ENCODE results near the gene SLTM.
A peak's percentile ranks its signal among the peaks of the same experiment; 100 is the strongest.

SLTM gene

DNA sequence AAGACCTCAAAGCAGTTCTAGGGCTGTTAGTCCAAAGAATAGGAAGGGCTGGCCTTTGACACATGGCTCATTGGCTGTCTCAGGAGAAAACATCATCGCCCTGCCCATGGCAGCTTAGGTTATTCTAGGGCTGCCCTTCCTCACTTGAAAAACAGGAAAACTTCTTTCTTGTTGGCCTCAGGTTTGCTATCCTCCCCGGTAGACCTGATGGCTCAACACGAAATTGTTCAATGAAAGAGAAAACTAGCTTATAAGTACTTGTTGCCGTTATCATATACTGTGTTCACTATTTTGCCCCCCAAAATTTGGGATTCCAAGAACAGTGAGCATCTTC lies 602 bp upstream of the SLTM start:
- H3K36me3 ChIP-seq (replicated peaks; ENCODE audit: insufficient read depth, low read length): 0 out of 2 replicates have a peak, but pooled peaks cover under 1% of the 10 kb centered on the region
- H2AFZ ChIP-seq (ENCODE audit: low read length): peak overlapping the region; percentile 81
- no peaks in the 10 kb centered on the region for H3K27me3 ChIP-seq (replicated peaks; ENCODE audit: insufficient read depth, low read length)
- peak overlapping the region; percentile 70 for H3K4me2 ChIP-seq (ENCODE audit: low read depth, low read length)
- peaks cover 23% of the 10 kb centered on the region for H3F3A ChIP-seq (ENCODE audit: insufficient read depth, low read length)
- no peaks in the 10 kb centered on the region for H3K9me3 ChIP-seq (replicated peaks; ENCODE audit: insufficient read depth, low read length)
- no peaks in the 10 kb centered on the region for H3K9me2 ChIP-seq (replicated peaks; ENCODE audit: insufficient read depth, low read length)
- peaks cover 7% of the 10 kb centered on the region; the same call in 1 of the 2 replicates for H4K20me1 ChIP-seq (ENCODE audit: insufficient read depth, low read length)
- peak overlapping the region; percentile 98 for H3K9ac ChIP-seq (ENCODE audit: low read length)
- peaks cover 37% of the 10 kb centered on the region for H3K79me2 ChIP-seq (ENCODE audit: low read length)
- TF ChIP-seq, protein P1, sequence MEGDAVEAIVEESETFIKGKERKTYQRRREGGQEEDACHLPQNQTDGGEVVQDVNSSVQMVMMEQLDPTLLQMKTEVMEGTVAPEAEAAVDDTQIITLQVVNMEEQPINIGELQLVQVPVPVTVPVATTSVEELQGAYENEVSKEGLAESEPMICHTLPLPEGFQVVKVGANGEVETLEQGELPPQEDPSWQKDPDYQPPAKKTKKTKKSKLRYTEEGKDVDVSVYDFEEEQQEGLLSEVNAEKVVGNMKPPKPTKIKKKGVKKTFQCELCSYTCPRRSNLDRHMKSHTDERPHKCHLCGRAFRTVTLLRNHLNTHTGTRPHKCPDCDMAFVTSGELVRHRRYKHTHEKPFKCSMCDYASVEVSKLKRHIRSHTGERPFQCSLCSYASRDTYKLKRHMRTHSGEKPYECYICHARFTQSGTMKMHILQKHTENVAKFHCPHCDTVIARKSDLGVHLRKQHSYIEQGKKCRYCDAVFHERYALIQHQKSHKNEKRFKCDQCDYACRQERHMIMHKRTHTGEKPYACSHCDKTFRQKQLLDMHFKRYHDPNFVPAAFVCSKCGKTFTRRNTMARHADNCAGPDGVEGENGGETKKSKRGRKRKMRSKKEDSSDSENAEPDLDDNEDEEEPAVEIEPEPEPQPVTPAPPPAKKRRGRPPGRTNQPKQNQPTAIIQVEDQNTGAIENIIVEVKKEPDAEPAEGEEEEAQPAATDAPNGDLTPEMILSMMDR (IDR thresholded peaks at IDR 0.05; ENCODE audit: low read length): no peak
- TF ChIP-seq EZH2 (optimal IDR thresholded peaks at IDR 0.05; ENCODE audit: low read depth, low read length) (no peak), EZH2phosphoT487 (IDR thresholded peaks at IDR 0.05; ENCODE audit: low read length) (no peak)
- peak overlapping the region; percentile 75 for H3K4me3 ChIP-seq (ENCODE audit: low read length)
- H3K27ac ChIP-seq (ENCODE audit: low read length): peak overlapping the region; percentile 99
- H3K4me1 ChIP-seq (ENCODE audit: low read length): peaks cover 12% of the 10 kb centered on the region
- DNase-seq: no peak

DNA sequence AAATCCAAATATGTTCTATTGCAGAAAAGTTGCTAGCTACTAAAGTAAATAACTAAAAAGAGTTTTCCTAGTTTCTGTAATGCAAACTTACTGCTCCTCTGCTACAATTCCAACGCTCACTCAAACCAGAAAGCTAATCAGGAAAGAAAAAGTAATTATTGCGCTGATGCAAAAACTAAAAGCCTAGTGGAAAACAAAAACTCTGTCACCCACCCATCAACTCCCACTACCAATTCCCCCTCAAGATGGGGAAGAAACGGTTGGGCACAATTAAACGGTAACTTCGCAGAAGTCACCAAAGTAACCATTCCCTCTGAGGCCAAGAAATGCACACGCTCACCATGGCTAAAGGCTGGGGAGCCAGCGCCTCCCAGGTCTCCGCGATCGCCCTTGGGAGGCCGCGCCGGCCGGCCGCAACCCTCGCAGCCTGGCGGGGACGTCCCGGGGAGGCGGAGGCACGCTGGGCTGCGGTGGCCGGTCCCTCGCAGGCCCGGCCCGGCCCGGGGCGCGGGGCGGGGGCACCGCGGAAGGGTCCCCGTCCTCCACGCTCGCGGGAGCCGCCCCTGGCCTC lies 684 bp downstream of the SLTM start:
- H3K9ac ChIP-seq (ENCODE audit: low read length): peak overlapping the region; percentile 98
- H3F3A ChIP-seq (ENCODE audit: insufficient read depth, low read length): peaks cover 23% of the 10 kb centered on the region
- H3K27me3 ChIP-seq (replicated peaks; ENCODE audit: insufficient read depth, low read length): no peaks in the 10 kb centered on the region
- peak; percentile 16 for DNase-seq
- peaks cover 12% of the 10 kb centered on the region for H3K4me1 ChIP-seq (ENCODE audit: low read length)
- H2AFZ ChIP-seq (ENCODE audit: low read length): peak overlapping the region; percentile 69
- peak overlapping the region; percentile 99 for H3K27ac ChIP-seq (ENCODE audit: low read length)
- no peaks in the 10 kb centered on the region for H3K9me2 ChIP-seq (replicated peaks; ENCODE audit: insufficient read depth, low read length)
- H3K79me2 ChIP-seq (ENCODE audit: low read length): peaks cover 50% of the 10 kb centered on the region
- peak overlapping the region; percentile 75 for H3K4me3 ChIP-seq (ENCODE audit: low read length)
- peaks cover 11% of the 10 kb centered on the region; the same call in 1 of the 2 replicates for H3K36me3 ChIP-seq (replicated peaks; ENCODE audit: insufficient read depth, low read length)
- peak overlapping the region; percentile 82 for H3K4me2 ChIP-seq (ENCODE audit: low read depth, low read length)
- H4K20me1 ChIP-seq (ENCODE audit: insufficient read depth, low read length): peaks cover 7% of the 10 kb centered on the region; the same call in 1 of the 2 replicates
- TF ChIP-seq EZH2 (optimal IDR thresholded peaks at IDR 0.05; ENCODE audit: low read depth, low read length) (no peak), EZH2phosphoT487 (IDR thresholded peaks at IDR 0.05; ENCODE audit: low read length) (no peak)
- TF ChIP-seq, protein P1 (IDR thresholded peaks at IDR 0.05; ENCODE audit: low read length): no peak
- H3K9me3 ChIP-seq (replicated peaks; ENCODE audit: insufficient read depth, low read length): no peaks in the 10 kb centered on the region

DNA sequence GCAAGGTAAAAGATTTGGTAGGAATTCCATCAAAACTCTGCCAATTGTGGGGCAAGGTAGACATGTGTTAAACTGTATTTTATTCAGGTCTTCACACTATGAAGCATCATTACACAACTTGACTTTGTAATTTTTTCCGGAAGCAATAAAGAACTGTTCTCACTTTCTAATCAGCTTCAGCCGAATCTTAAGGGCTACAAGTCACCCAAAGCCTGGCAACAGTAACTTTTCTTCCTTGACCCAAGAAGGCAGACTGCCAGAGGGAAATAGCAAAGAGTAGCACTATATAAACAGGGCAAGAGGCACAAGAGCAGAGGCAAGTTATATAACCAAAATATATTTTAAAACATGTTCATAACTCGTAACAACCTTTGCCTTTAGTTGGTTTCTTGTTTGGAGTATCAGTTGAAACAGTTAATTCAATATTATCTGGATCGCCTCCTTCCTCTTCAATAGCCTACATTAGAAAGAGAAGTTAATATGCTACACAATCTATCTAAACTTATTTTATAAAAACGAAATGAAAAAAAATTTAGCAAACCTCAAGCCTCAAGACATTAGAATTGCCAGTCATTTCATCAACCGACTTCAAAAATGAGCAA lies 1.4 kb downstream of the SLTM start:
- Histone ChIP-seq H4K20me1 (ENCODE audit: insufficient read depth, low read length) (peaks cover 7% of the 10 kb centered on the region; the same call in 1 of the 2 replicates), H3K4me2 (ENCODE audit: low read depth, low read length) (peak overlapping the region; percentile 82), H3K36me3 (replicated peaks; ENCODE audit: insufficient read depth, low read length) (peaks cover 11% of the 10 kb centered on the region; the same call in 1 of the 2 replicates), H3K79me2 (ENCODE audit: low read length) (peaks cover 57% of the 10 kb centered on the region), H3K27me3 (replicated peaks; ENCODE audit: insufficient read depth, low read length) (no peaks in the 10 kb centered on the region), H3K9me3 (replicated peaks; ENCODE audit: insufficient read depth, low read length) (no peaks in the 10 kb centered on the region), H3K27ac (ENCODE audit: low read length) (peak overlapping the region; percentile 99; the same call in 1 of the 2 replicates), H3F3A (ENCODE audit: insufficient read depth, low read length) (peaks cover 23% of the 10 kb centered on the region), H2AFZ (ENCODE audit: low read length) (no peak overlapping the region), H3K9ac (ENCODE audit: low read length) (peak overlapping the region; percentile 98), H3K9me2 (replicated peaks; ENCODE audit: insufficient read depth, low read length) (no peaks in the 10 kb centered on the region), H3K4me1 (ENCODE audit: low read length) (peaks cover 12% of the 10 kb centered on the region), H3K4me3 (ENCODE audit: low read length) (peak overlapping the region; percentile 75)
- DNase-seq: peak; percentile 52
- TF ChIP-seq, protein P1 (IDR thresholded peaks at IDR 0.05; ENCODE audit: low read length): no peak
- TF ChIP-seq EZH2 (optimal IDR thresholded peaks at IDR 0.05; ENCODE audit: low read depth, low read length): no peak
- TF ChIP-seq EZH2phosphoT487 (IDR thresholded peaks at IDR 0.05; ENCODE audit: low read length): no peak

Measured in MM.1S (cell line).